ENCODE data around the gene CD200.

GRCh38 chr3:112407214-112407887, 74.4 kb downstream of the CD200 start:
- TF ChIP-seq SP1 (CRISPR knock-in tag; IDR thresholded peaks at IDR 0.05) (no peak), TSHZ1 (CRISPR knock-in tag; IDR thresholded peaks at IDR 0.05) (no peak), POLR2A (conservative IDR thresholded peaks at IDR 0.05) (no peak), SREBF1 (IDR thresholded peaks at IDR 0.05; ENCODE audit: borderline replicate concordance, low read depth, low read length) (no peak), ZC3H11A (IDR thresholded peaks at IDR 0.05; ENCODE audit: low read depth, low read length) (no peak), GATA2 (CRISPR knock-in tag; IDR thresholded peaks at IDR 0.05) (no peak), LARP7 (IDR thresholded peaks at IDR 0.05) (no peak), CTCF (IDR thresholded peaks at IDR 0.05 in 2 of 3, conservative IDR thresholded peaks at IDR 0.05 in 1 of 3; ENCODE audit: insufficient read depth in 2 of 3, low read depth in 1 of 3, low read length in 3 of 3) (no peak), U2AF1 (optimal IDR thresholded peaks at IDR 0.05; ENCODE audit: low read depth, low read length) (no peak), GABPA (tag; conservative IDR thresholded peaks at IDR 0.05; ENCODE audit: low read depth) (no peak), EP300 (IDR thresholded peaks at IDR 0.05; ENCODE audit: low read length) (no peak), FOXK1 (CRISPR knock-in tag; IDR thresholded peaks at IDR 0.05; ENCODE audit: borderline replicate concordance) (no peak), E2F8 (IDR thresholded peaks at IDR 0.05; ENCODE audit: low read depth, partially characterized antibody) (no peak), EZH2 (IDR thresholded peaks at IDR 0.05; ENCODE audit: borderline replicate concordance, low read depth, low read length) (no peak)

All from K562 (cell line).